ENCODE data around the gene TTLL11. TPM values are rescaled to one million over a fixed set of nuclear protein-coding genes. Genes with fewer than 3 reads are reported as not detected.

Gene TTLL11
- total RNA-seq, 1 donor from 2014 or later = 4.0 TPM

DNA sequence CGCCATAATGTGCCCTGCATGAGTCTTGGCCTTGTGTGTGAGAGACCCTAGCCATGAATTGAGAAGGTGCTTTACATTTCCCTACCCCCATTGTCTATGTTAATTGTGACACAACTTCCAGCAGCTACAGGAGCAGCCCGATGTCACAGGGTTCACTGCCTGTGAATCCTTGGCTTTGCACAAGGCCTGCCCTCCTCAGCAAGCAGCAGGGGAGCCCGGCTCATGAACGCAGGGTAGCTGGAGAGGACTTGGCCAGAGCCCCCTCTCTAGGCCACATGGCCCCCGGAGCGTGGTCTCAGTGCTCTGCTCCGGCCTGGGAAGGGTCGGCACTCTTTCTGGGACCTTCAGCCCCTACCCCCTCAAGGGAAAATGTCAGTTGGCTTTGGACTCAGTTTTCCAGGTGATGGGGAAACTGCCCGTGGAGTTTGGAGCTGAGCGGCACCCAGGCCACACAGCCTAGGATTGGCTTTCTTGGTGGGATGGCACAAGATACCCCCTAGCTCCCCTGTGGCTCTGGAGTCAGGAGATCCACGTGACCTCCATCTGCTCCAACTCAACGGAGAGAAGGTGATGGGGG lies 280.9 kb downstream of the TTLL11 start:
- Mint-ChIP-seq H3K4me1 (ENCODE audit: unreplicated experiment) (peaks cover 9% of the 10 kb centered on the region), H3K4me3 (ENCODE audit: unreplicated experiment) (no peak overlapping the region), H3K27ac (ENCODE audit: unreplicated experiment) (peak overlapping the region; percentile 52), H3K9me3 (ENCODE audit: unreplicated experiment) (no peaks in the 10 kb centered on the region), H3K27me3 (ENCODE audit: unreplicated experiment) (peaks cover 7% of the 10 kb centered on the region), H3K36me3 (ENCODE audit: low read depth, unreplicated experiment) (peaks cover 4% of the 10 kb centered on the region)
- TF ChIP-seq, protein P1, sequence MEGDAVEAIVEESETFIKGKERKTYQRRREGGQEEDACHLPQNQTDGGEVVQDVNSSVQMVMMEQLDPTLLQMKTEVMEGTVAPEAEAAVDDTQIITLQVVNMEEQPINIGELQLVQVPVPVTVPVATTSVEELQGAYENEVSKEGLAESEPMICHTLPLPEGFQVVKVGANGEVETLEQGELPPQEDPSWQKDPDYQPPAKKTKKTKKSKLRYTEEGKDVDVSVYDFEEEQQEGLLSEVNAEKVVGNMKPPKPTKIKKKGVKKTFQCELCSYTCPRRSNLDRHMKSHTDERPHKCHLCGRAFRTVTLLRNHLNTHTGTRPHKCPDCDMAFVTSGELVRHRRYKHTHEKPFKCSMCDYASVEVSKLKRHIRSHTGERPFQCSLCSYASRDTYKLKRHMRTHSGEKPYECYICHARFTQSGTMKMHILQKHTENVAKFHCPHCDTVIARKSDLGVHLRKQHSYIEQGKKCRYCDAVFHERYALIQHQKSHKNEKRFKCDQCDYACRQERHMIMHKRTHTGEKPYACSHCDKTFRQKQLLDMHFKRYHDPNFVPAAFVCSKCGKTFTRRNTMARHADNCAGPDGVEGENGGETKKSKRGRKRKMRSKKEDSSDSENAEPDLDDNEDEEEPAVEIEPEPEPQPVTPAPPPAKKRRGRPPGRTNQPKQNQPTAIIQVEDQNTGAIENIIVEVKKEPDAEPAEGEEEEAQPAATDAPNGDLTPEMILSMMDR (IDR thresholded peaks at IDR 0.05; ENCODE audit: unreplicated experiment) = no peak
- DNase-seq (ENCODE audit: low spot score) = no peak

- Mint-ChIP-seq H3K27me3 (ENCODE audit: unreplicated experiment) (peaks cover 4% of the 10 kb centered on the region), H3K9me3 (ENCODE audit: unreplicated experiment) (no peaks in the 10 kb centered on the region), H3K36me3 (ENCODE audit: low read depth, unreplicated experiment) (peaks cover 2% of the 10 kb centered on the region), H3K4me3 (ENCODE audit: unreplicated experiment) (no peak overlapping the region), H3K27ac (ENCODE audit: unreplicated experiment) (no peak overlapping the region), H3K4me1 (ENCODE audit: unreplicated experiment) (peaks cover 5% of the 10 kb centered on the region)
- TF ChIP-seq, protein P1 (IDR thresholded peaks at IDR 0.05; ENCODE audit: unreplicated experiment) = no peak
- DNase-seq (ENCODE audit: low spot score) = no peak
Measured at GRCh38 chr9:121811751-121812150, 281.4 kb downstream of the TTLL11 start.

- H3K9me3 Mint-ChIP-seq (ENCODE audit: unreplicated experiment) = no peaks in the 10 kb centered on the region
- TF ChIP-seq, protein P1 (IDR thresholded peaks at IDR 0.05; ENCODE audit: unreplicated experiment) = no peak
- H3K27ac Mint-ChIP-seq (ENCODE audit: unreplicated experiment) = no peak overlapping the region
- peaks cover 2% of the 10 kb centered on the region for H3K27me3 Mint-ChIP-seq (ENCODE audit: unreplicated experiment)
- H3K36me3 Mint-ChIP-seq (ENCODE audit: low read depth, unreplicated experiment) = no peaks in the 10 kb centered on the region
- H3K4me1 Mint-ChIP-seq (ENCODE audit: unreplicated experiment) = peaks cover 3% of the 10 kb centered on the region
- DNase-seq (ENCODE audit: low spot score) = no peak
- no peak overlapping the region for H3K4me3 Mint-ChIP-seq (ENCODE audit: unreplicated experiment)
Measured at GRCh38 chr9:121811140-121811539, 282.0 kb downstream of the TTLL11 start.

DNA sequence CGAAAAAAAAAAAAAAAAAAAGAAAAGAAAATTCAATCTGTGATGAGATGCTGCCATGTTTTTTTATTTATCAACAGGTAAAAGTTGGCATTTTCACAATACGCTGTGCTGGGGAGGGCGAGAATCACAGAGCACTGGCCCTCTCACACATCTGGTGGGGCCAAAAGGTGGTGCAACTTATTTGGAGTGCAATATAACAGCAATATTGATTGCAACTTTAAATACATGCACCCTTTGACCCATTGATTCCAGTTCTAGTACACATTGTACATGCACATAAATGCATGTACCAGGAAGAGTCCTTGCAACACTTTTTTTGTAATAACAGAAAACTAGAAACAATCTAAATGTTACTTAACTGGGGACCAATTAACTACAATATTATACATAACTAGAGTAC lies 282.6 kb downstream of the TTLL11 start:
- Mint-ChIP-seq H3K9me3 (ENCODE audit: unreplicated experiment) (no peaks in the 10 kb centered on the region), H3K27ac (ENCODE audit: unreplicated experiment) (no peak overlapping the region)
- no peak for DNase-seq (ENCODE audit: low spot score)

More for the DNA sequence above, 282.6 kb downstream of the TTLL11 start:
- Mint-ChIP-seq H3K4me1 (ENCODE audit: unreplicated experiment) (peaks cover 3% of the 10 kb centered on the region), H3K36me3 (ENCODE audit: low read depth, unreplicated experiment) (no peaks in the 10 kb centered on the region), H3K4me3 (ENCODE audit: unreplicated experiment) (no peak overlapping the region), H3K27me3 (ENCODE audit: unreplicated experiment) (peaks cover 2% of the 10 kb centered on the region)
- TF ChIP-seq, protein P1 (IDR thresholded peaks at IDR 0.05; ENCODE audit: unreplicated experiment) = no peak
